Esophagus squamous epithelium (tissue), 5 donors: Measurements from ENCODE around the gene IPO11. TPM values are rescaled to one million over a fixed set of nuclear protein-coding genes. Genes with fewer than 3 reads are reported as not detected.

Experiments used
- DNase-seq: peaks from one replicate; lab custom pipeline; 2025; lab: John Stamatoyannopoulos, UW
- H3K27ac ChIP-seq, 4 donors: fragments of 200-600 bp; sonication (generic); one replicate each; pipeline ENCODE4 v1.5.1; 2016 to 2019; ENCODE audit warnings: mild to moderate bottlenecking in 1 of 4
- H3K27me3 ChIP-seq, 4 donors: fragments of 200-600 bp; sonication (generic); 1 replicate in 3 of 4; 2 replicates in 1 of 4; pipeline versions ENCODE4 v1.5.1 to v1.6.0; 2017 to 2021; ENCODE audit warnings: antibody characterized with exemption in 1 of 4
- H3K36me3 ChIP-seq, 3 donors: fragments of 200-600 bp; sonication (generic); one replicate each; pipeline ENCODE4 v1.5.1; 2016 to 2019
- H3K4me1 ChIP-seq, 3 donors: fragments of 200-600 bp; sonication (generic); one replicate each; pipeline ENCODE4 v1.5.1; 2017 to 2019
- H3K4me3 ChIP-seq, 4 donors: fragments of 200-600 bp; sonication (generic); 1 replicate in 3 of 4; 2 replicates in 1 of 4; pipeline ENCODE4 v1.5.1; 2016 to 2019; ENCODE audit warnings: mild to moderate bottlenecking in 2 of 4, moderate library complexity in 1 of 4
- H3K9me3 ChIP-seq, 3 donors: fragments of 200-600 bp; sonication (generic); one replicate each; pipeline ENCODE4 v1.5.1; 2016 to 2019
- POLR2A ChIP-seq, 4 donors: fragments of 450-650 bp; IDR thresholded peaks; one replicate each; pipeline ENCODE4 v1.6.1; 2017; ENCODE audit warnings: antibody characterized with exemption in 4 of 4, mild to moderate bottlenecking in 4 of 4, moderate library complexity in 3 of 4
- WGBS, 2 donors: methylation state at CpG; one replicate each; pipeline ENCODE4 v1.1.5; 2018; 5-methylcytosine and 5-hydroxymethylcytosine counted together
- intact Hi-C: fragments of 100-400 bp; cut with DNase I; formaldehyde crosslinking; loops from one replicate; pipeline ENCODE4 v1.15.0; 2022
- total RNA-seq, 4 donors: library from RNA; depleted of rRNA; stranded (reverse); fragments of >200 nt; gene quantifications; one replicate each; pipeline ENCODE4 v1.1.0, GENCODE V29; 2016
- TF ChIP-seq, protein P1 (sequence below), 6 experiments: fragments of 450-650 bp in 4 of 6; fragments of 200-600 bp in 2 of 6; sonication (generic) in 2 of 6; IDR thresholded peaks; one replicate each; pipeline ENCODE4 v1.5.1; 2016 to 2019; ENCODE audit warnings: antibody characterized with exemption in 6 of 6, mild to moderate bottlenecking in 4 of 6, moderate library complexity in 4 of 6
- donor health status: DM: yes; HTN: yes; CAD: no.

Gene IPO11
- total RNA-seq, 4 donors from 2014 or later = 8.8 to 29.0 (median 20.3) TPM

- H3K4me3 ChIP-seq = no peak overlapping the region
- H3K27me3 ChIP-seq = no peaks in the 10 kb centered on the region
- H3K4me1 ChIP-seq = peaks cover 2 to 47% (median 12%) of the 10 kb centered on the region in 3 donors
- H3K27ac ChIP-seq = peak overlapping the region in 2 of 4 donors; percentile 74 to 79
- TF ChIP-seq, protein P1, sequence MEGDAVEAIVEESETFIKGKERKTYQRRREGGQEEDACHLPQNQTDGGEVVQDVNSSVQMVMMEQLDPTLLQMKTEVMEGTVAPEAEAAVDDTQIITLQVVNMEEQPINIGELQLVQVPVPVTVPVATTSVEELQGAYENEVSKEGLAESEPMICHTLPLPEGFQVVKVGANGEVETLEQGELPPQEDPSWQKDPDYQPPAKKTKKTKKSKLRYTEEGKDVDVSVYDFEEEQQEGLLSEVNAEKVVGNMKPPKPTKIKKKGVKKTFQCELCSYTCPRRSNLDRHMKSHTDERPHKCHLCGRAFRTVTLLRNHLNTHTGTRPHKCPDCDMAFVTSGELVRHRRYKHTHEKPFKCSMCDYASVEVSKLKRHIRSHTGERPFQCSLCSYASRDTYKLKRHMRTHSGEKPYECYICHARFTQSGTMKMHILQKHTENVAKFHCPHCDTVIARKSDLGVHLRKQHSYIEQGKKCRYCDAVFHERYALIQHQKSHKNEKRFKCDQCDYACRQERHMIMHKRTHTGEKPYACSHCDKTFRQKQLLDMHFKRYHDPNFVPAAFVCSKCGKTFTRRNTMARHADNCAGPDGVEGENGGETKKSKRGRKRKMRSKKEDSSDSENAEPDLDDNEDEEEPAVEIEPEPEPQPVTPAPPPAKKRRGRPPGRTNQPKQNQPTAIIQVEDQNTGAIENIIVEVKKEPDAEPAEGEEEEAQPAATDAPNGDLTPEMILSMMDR (IDR thresholded peaks at IDR 0.05) = no peak
- TF ChIP-seq POLR2A (IDR thresholded peaks at IDR 0.05) = no peak
- H3K9me3 ChIP-seq = no peaks in the 10 kb centered on the region
- H3K36me3 ChIP-seq = peaks cover 0 to 90% (median 0%) of the 10 kb centered on the region in 3 donors
- no peak for DNase-seq
- intact Hi-C loops = no loop called here
Observed at GRCh38 chr5:62386824-62387223, 25.7 kb upstream of the IPO11 start.

- intact Hi-C loops = no loop called here
- no peak overlapping the region for H3K4me3 ChIP-seq
- peaks cover 0 to 100% (median 31%) of the 10 kb centered on the region in 3 donors for H3K36me3 ChIP-seq
- DNase-seq = no peak
- 83 to 84% methylated on average over 4 of the region's 5 CpGs for WGBS, 2 donors
- no peaks in the 10 kb centered on the region for H3K27me3 ChIP-seq
- peaks cover 0 to under 1% (median 0%) of the 10 kb centered on the region in 3 donors for H3K4me1 ChIP-seq
- H3K27ac ChIP-seq = no peak overlapping the region
- no peak for TF ChIP-seq POLR2A (IDR thresholded peaks at IDR 0.05)
- TF ChIP-seq, protein P1 (IDR thresholded peaks at IDR 0.05) = no peak
- no peaks in the 10 kb centered on the region for H3K9me3 ChIP-seq
Observed at GRCh38 chr5:62395210-62395950, 17.2 kb upstream of the IPO11 start.

DNA sequence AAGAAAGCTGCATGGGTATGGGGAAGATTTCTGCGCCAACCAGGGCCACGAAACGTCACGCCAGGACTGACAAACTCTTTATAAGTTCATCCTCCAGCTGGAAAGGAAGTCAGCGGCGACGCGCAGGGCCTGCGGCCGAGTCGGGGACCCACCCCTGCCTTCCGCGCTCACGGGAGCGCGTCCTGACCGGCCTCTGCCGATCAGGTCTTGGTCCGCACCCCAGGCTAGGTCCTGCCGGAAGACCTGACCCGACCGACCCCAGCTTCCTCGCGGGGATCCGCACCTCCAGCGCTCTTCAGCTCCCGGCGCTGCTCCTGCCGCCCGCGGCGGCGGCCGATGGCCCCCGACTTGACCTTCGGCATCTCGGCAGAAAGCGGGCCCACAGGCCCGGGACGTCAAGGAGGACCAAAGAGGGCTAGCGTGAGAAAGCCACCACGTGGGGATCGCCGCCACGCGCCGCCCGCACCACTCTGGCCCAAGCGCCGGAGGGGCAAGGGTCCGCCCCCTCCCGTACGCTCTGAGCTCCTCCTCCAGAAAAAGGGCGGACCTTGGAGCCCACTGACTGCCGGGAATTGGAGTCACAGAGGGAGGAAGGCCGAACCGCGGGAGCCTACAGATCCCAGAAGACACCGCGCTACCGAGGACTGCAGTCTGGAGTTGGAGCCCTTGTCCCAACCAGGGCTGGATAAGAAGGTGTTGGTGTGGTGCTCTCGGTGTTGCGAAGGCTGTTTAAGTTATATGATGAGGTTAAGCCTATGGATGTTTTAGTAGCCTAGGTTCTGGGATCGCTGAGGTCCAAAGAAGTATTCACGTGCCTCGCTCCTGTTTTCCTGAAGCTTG, 8.9 kb upstream of the IPO11 start, which contains the start of gene DIMT1:
Gene DIMT1, minus strand, starts transcription at position 495 of the 840 bp plus-strand sequence. Its CDS starts 133 bp downstream, at position 362.
- DNase-seq = peak; percentile 88
- intact Hi-C loops = no loop called here
- Histone ChIP-seq H3K27me3 (no peaks in the 10 kb centered on the region), H3K4me1 (peaks cover 0 to 27% (median 8%) of the 10 kb centered on the region in 3 donors), H3K36me3 (peaks cover 0 to 35% (median 14%) of the 10 kb centered on the region in 3 donors), H3K4me3 (peak within 1 kb of the TSS; percentile 83 to 98 (median 89)), H3K27ac (peak within 1 kb of the TSS; percentile 93 to 99 (median 96)), H3K9me3 (no peaks in the 10 kb centered on the region)
- 0% methylated on average over 21 to 33 of the region's 66 CpGs for WGBS, 2 donors
- TF ChIP-seq, protein P1 (IDR thresholded peaks at IDR 0.05) = peak in 1 of 6 experiments; percentile 9
- TF ChIP-seq POLR2A (IDR thresholded peaks at IDR 0.05) = peak in 2 of 4 donors; percentile 45 to 76

- Histone ChIP-seq H3K4me1 (peaks cover 5 to 28% (median 13%) of the 10 kb centered on the region in 3 donors), H3K4me3 (peak overlapping the region in 3 of 4 donors; percentile 71 to 100 (median 93))
- WGBS, 2 donors = 49 to 60% methylated on average over 3 of the region's 3 CpGs
Observed at GRCh38 chr5:62413711-62414110, 1.1 kb downstream of the IPO11 start.

More at GRCh38 chr5:62413711-62414110, 1.1 kb downstream of the IPO11 start:
- DNase-seq = no peak
- Histone ChIP-seq H3K27me3 (no peaks in the 10 kb centered on the region), H3K27ac (no peak overlapping the region), H3K9me3 (no peaks in the 10 kb centered on the region), H3K36me3 (peaks cover 0 to 11% (median 0%) of the 10 kb centered on the region in 3 donors)
- TF ChIP-seq, protein P1 (IDR thresholded peaks at IDR 0.05) = no peak
- TF ChIP-seq POLR2A (IDR thresholded peaks at IDR 0.05) = no peak
- intact Hi-C loops = no loop called here
